Measurements from ENCODE around the gene ATP13A4.

DNA sequence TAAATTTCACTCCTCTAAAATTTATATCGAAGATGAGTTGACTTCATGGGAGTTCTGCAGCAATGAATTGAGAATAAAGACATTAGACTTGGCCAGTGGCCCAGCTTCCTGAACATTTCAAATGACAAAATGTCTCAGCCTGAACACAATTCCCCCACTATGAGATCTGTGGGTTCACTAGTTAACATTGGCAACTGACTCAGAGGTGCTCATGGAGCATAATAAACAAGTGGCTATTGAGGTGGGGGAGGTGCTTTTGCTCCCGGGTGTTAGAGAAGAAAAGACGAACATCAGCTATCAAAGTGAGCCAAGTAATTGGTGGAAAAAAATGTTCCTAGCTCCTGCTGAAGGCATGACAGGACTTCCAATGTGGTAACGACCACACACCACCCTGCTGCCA lies 6.3 kb downstream of the ATP13A4 start:
- TF ChIP-seq POLR2A (IDR thresholded peaks at IDR 0.05) = no peak
- TF ChIP-seq, protein P1, sequence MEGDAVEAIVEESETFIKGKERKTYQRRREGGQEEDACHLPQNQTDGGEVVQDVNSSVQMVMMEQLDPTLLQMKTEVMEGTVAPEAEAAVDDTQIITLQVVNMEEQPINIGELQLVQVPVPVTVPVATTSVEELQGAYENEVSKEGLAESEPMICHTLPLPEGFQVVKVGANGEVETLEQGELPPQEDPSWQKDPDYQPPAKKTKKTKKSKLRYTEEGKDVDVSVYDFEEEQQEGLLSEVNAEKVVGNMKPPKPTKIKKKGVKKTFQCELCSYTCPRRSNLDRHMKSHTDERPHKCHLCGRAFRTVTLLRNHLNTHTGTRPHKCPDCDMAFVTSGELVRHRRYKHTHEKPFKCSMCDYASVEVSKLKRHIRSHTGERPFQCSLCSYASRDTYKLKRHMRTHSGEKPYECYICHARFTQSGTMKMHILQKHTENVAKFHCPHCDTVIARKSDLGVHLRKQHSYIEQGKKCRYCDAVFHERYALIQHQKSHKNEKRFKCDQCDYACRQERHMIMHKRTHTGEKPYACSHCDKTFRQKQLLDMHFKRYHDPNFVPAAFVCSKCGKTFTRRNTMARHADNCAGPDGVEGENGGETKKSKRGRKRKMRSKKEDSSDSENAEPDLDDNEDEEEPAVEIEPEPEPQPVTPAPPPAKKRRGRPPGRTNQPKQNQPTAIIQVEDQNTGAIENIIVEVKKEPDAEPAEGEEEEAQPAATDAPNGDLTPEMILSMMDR (IDR thresholded peaks at IDR 0.05) = no peak

All from right lobe of liver (tissue), 4 donors.